Measurements from ENCODE around the gene MGAT5.

The MGAT5 gene

GRCh38 chr2:134344954-134345697, 91.3 kb downstream of the MGAT5 start:
- no peak for DNase-seq

GRCh38 chr2:134346141-134346540, 92.3 kb downstream of the MGAT5 start:
- no peak for DNase-seq

- DNase-seq = no peak
Observed at GRCh38 chr2:134347756-134348155, 93.9 kb downstream of the MGAT5 start.

GRCh38 chr2:134348239-134348638, 94.4 kb downstream of the MGAT5 start:
- DNase-seq = no peak

GRCh38 chr2:134348760-134349159, 94.9 kb downstream of the MGAT5 start:
- DNase-seq = no peak

- no peak for DNase-seq
Observed at GRCh38 chr2:134351016-134351415, 97.1 kb downstream of the MGAT5 start.

- DNase-seq = no peak
Observed at GRCh38 chr2:134351899-134352298, 98.0 kb downstream of the MGAT5 start.

GRCh38 chr2:134352844-134353243, 99.0 kb downstream of the MGAT5 start:
- DNase-seq = no peak

- no peak for DNase-seq
Observed at GRCh38 chr2:134354611-134355010, 100.7 kb downstream of the MGAT5 start.

- DNase-seq = no peak
Observed at GRCh38 chr2:134357814-134358213, 103.9 kb downstream of the MGAT5 start.

GRCh38 chr2:134359367-134360081, 105.7 kb downstream of the MGAT5 start:
- DNase-seq = no peak

- DNase-seq = peak; percentile 56 to 79
Observed at GRCh38 chr2:134360745-134361487, 107.0 kb downstream of the MGAT5 start.

GRCh38 chr2:134361648-134362047, 107.8 kb downstream of the MGAT5 start:
- no peak for DNase-seq

GRCh38 chr2:134362152-134362668, 108.3 kb downstream of the MGAT5 start:
- no peak for DNase-seq

- DNase-seq = no peak
Observed at GRCh38 chr2:134362740-134363139, 108.9 kb downstream of the MGAT5 start.

- no peak for DNase-seq
Observed at GRCh38 chr2:134365356-134365755, 111.5 kb downstream of the MGAT5 start.

- no peak for DNase-seq
Observed at GRCh38 chr2:134366359-134366758, 112.5 kb downstream of the MGAT5 start.

GRCh38 chr2:134367213-134367612, 113.3 kb downstream of the MGAT5 start:
- DNase-seq = no peak

- no peak for DNase-seq
Observed at GRCh38 chr2:134368009-134368817, 114.3 kb downstream of the MGAT5 start.

GRCh38 chr2:134369220-134369902, 115.5 kb downstream of the MGAT5 start:
- no peak for DNase-seq

GRCh38 chr2:134370655-134371445, 117.0 kb downstream of the MGAT5 start:
- no peak for DNase-seq
